TTC549 (cell line): ENCODE results near the gene CA10.

Experiments used
- FAIRE-seq: peaks from 2 replicates; lab custom pipeline; 2012; peaks lifted over from hg19 to GRCh38; lab: Jason Lieb, UNC

The CA10 gene

GRCh38 chr17:51814521-51814920 lies 344.0 kb downstream of the CA10 start:
- no peak for FAIRE-seq

GRCh38 chr17:51813784-51814174 lies 344.7 kb downstream of the CA10 start:
- no peak for FAIRE-seq

GRCh38 chr17:51813140-51813783 lies 345.3 kb downstream of the CA10 start:
- FAIRE-seq, result no peak

DNA sequence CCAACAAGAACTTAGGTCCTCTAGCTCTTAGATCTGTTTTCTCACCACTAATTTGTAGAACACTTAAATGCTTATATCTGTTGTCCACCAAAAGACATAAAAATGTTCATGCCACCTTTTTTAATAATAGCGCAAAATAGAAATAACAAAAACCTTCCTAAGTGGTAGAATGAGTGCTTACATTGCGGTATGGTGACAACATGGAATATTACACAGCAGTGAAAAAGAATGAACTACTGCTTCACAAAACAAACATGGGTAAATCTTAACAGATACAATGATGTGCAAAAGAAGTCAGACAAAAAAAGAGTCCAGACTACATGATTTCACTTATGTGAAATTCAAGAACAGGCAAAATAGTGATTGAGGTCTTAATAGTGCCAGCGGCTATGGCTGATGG lies 351.1 kb downstream of the CA10 start:
- no peak for FAIRE-seq

DNA sequence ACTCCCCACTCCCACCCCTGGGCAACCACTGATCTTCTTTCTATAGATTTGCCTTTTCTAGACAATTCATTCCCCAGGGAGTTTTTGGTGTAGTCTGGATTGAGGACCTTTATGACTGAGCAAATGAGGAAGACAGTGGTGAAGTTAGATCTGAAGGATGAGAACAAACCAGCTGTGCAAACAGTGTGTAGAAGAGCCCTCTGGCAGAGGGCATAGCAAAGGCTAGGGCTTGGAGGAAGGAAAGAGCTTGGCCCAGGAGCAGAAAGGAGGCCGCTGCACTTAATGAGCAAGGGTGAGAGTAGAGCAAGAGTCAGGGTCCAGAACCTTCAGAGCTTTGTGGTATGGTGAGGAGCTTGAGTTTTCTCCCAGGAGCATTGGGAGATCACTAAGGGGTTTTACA lies 352.7 kb downstream of the CA10 start:
- no peak for FAIRE-seq

DNA sequence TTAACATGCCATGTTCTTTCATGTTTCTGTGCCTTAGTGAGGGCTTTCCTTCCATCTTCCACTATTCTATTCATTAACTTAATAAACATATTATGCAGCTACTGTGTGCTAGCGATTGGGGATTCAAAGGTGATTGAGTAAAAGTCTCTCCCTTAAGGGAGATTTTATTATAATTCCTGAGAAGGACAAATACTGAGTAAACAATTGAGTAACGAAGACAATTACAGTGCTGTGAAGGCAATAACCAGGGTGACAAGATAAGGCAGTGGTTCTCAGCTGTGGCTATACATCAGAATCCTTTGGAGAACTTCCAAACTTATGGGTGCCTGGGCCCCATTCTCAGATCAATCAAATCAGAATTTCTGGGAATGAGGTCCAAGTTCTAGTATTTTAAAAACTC lies 353.3 kb downstream of the CA10 start:
- no peak for FAIRE-seq

GRCh38 chr17:51803161-51803560 lies 355.4 kb downstream of the CA10 start:
- FAIRE-seq, result no peak

DNA sequence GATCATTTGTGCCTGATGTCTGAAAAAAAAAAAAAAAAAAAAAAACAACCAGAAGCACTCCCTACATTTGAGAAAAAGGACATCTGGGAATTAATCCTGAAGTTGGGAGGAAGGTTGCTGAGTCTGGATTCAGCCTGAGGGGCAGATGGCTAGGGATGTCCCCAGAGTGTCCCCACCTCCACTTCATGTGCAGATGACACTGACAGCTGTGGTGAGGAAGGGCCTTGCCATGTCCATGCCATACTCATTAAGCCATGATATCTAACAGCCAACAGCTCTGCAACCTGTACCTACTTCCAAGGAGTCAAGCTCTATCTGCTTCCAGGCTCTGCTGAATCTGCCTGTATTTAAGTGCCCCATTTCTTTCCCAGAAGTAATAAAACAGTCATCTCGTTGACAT lies 356.0 kb downstream of the CA10 start:
- no peak for FAIRE-seq

- no peak for FAIRE-seq
These were observed 356.9 kb downstream of the CA10 start for GRCh38 chr17:51801626-51802025.

DNA sequence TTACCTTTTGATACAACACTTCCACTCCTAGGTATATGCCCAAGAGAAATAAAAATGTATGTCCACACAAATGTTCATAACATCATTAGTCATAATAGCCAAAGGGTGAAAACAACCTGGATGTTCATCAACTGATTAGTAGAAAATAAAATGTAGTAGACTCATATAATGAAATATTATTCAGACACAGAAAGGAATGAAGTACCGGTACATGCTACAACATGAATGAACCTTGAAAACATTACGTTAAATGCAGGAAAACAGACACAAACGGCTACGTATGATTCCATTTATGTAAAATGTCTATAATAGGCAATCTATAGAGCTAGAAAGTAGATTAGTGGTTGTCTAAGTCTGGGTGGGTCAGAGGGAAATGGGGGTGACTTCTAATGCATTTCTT lies 358.5 kb downstream of the CA10 start:
- FAIRE-seq, result no peak

GRCh38 chr17:51799240-51799639 lies 359.3 kb downstream of the CA10 start:
- FAIRE-seq, result no peak

GRCh38 chr17:51797150-51797549 lies 361.4 kb downstream of the CA10 start:
- FAIRE-seq, result no peak

- no peak for FAIRE-seq
These were observed 362.5 kb downstream of the CA10 start for GRCh38 chr17:51796026-51796425.

DNA sequence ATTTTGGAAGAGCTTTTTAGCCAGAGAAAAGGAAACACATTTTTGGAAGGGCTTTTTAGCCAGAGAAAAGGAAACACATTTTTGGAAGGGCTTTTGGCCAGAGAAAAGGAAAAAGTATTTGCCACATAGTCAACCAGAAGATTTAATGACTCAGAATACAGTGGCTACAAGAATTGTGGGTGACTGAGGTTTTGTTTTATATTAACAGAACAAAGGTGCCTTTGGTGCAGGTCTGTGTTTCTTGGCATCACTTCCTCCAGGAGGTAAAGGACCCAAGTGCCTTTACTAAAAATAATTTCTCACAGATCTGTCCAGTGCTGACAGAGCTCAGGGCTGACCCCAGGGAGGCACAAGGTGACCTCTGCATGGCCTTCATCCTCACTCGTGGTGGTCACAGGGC lies 363.1 kb downstream of the CA10 start:
- no peak for FAIRE-seq

GRCh38 chr17:51794466-51794865 lies 364.0 kb downstream of the CA10 start:
- no peak for FAIRE-seq

DNA sequence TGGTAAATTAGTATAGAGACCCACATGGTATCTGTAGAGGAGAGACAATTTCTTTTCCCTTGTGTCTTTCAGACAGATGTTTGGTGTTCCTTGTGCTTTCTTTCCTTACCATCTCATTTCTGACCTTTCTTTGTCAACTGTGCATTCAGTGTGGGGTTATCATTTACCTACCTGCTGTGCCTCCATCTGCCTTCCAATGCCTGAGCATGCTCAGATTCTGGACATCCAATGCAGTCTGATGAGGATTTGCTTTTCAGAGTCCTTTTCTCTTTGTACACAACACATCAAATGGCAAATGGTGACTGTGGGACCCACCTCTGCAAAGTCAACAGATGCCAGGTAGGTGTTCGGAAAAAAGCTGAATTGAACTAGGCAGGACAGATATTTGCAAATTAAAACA lies 364.8 kb downstream of the CA10 start:
- no peak for FAIRE-seq

DNA sequence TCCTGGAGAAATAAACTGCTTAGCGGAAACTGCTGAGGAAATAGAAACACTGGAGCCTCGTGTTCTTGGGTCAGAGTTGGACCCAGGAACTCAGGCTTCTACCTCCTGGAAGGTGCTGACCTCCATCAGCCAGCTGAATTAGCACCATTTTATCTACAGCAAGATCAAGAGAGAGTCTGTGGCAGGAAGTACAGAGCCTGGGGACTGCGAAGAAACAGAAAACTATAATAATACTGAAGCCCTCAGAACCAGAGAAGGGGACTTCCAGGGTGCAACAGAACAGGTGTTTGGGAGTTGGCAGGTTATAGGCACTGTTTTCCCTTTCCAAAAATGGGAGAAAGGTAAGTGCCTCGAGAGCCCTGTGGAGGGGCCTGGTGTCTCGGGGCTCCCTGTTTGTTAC lies 379.7 kb downstream of the CA10 start:
- no peak for FAIRE-seq

DNA sequence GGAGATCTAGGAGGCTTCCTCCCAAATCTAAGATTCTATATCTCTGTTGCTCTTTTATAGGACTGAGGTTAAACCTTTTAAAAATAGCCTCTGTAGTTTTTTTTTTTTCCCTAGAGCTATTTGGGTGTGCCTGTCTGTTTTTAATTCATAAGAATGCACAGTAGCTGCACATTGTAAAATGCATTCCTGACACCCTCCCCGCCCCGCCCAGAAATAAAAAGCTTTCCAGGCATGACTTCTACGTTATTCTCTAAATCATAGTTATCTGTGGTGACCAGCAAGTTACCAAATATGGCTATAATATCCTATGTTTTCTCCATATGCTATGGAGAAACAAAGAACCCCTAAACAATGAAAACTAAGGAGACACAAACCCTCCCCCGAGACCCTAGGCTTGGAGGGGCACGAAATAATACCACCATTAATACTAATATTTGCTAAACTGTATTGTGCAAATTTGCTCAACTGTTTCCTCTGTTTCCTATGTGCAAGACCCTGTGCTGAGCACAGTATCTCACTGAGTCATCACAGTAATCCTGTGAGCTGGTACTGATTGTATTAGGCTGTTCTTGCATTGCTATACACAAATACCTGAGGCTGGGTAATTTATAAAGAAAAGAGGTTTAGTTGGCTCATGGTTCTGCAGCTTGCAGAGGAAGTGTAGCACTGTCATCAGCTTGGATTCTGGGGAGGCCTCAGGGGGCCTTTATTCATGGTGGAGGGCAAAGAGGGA lies 388.3 kb downstream of the CA10 start:
- FAIRE-seq, result no peak

DNA sequence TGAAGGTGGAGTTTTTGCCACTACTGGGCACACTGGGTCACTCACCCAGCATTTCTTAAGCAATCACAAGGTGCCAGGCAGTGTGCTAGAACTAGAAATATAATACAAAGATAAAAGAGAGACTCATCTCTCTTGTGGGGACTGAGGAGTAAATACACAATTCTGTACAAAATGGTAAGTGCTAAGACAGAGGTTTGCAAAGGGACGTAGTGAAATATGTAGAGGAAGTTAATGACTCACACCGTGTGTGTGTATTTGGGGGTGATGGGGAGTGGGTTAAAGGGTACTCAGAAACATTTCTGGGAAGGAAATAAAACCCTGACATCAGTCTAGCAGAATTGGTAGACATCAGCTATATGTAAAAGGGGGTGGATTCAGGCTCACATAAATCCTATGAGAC lies 389.3 kb downstream of the CA10 start:
- FAIRE-seq, result no peak

DNA sequence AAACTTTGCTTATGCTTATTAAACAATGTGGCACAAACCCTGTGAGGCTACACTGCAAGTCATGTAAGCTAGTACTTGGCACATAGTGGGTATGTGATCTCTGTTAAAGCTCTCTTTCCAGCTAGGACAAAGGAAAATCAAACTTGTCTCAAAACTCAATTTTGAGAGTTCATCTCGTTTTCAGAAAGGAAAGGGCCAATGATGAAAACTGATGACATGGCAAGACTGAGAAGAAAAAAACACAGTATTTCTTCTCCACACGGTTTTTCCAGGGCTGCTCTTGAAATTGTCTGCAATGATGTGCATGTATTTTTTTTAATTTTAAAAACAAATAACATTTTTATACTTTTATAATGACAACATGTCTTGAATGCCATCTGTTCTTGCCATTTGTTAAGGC lies 389.8 kb downstream of the CA10 start:
- no peak for FAIRE-seq

GRCh38 chr17:51767287-51767686 lies 391.2 kb downstream of the CA10 start:
- FAIRE-seq, result no peak

- FAIRE-seq, result no peak
These were observed 393.0 kb downstream of the CA10 start for GRCh38 chr17:51765282-51766135.

DNA sequence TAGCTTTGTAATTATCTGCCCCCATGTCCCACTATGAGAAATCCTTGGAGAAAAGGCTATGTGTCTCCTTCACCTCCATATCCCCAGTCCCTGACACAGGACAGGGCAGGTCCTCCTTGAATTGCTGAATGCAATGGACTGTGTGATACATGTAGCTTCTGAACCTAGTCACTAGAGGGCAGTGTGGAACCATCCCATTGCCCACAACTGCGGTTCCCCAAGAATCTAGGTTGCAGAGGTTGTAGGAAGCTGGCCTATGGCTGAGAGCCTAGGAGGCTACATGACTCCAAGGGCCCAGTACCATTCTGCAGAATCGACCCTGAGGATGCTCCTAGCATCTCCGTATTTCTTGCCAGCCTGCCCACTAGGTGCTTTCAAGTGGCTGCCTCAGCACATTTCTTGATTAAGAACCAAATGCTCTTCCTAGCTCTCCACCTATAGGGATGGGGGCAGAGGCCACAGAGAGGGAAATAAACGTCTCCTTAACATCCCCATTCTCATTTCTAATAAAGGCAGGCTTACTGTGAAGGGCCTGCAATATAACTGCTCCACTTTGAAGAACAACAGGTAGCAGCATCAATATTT lies 394.0 kb downstream of the CA10 start:
- FAIRE-seq, result no peak
